T-helper 1 cell treated with Interleukin-12 subunit alpha and Interleukin-12 subunit beta and Interleukin-4 antibody, amounts not matched to agents 30 ng/mL and 1 ng/mL, for 36 hours (primary cell): ENCODE results near the gene NID2. TPM values are rescaled to one million over a fixed set of nuclear protein-coding genes. Genes with fewer than 3 reads are reported as not detected.

ENCODE experiments used
- intact Hi-C: fragments of 100-400 bp; cut with micrococcal nuclease; formaldehyde crosslinking; loops from one replicate; pipeline ENCODE4 v1.15.1; 2024
- total RNA-seq: library from RNA; stranded (reverse); gene quantifications from 2 replicates; pipeline ENCODE4 v1.2.3, GENCODE V29; 2022

Gene NID2
- total RNA-seq, 1 donor from 2014 or later: 1.4 TPM

DNA sequence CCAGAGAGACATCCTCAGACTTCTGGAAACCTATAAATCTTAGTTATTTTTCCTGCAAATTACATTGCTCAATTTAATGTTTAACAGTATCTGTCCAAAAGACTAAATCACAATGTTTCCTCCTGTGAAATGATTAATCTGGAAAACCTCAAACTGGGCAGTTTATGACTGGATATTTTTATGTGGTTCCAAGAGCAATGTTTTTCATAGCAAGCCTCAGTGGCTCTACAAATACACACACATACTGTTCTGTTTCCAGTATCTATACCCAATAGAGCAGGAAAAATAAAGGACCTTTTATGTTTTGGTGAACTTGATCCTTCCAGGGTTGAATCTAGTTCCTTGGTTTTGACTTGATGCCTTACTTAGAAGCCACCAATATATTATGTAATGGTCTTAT lies 9.2 kb downstream of the NID2 start:
- intact Hi-C loops: no loop called here

DNA sequence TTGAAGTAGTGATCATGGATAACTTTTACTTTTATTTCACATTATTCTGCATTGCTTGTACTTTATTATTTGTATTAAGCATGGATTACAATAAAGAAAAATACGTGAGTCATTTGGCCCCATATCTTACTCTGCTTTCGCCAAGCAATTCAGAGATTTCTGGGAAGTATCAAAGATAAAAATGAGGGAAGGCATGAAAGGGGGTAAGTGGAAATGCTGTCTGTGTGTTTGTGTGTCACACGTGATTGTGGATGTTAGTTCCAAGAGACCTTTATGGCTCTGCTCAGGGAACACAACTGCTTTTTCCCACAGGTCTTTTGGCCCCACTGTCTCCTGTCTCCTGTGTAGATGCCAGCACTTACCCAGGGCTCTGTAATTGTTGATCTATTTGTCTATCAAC lies 10.5 kb downstream of the NID2 start:
- intact Hi-C loops: no loop called here

DNA sequence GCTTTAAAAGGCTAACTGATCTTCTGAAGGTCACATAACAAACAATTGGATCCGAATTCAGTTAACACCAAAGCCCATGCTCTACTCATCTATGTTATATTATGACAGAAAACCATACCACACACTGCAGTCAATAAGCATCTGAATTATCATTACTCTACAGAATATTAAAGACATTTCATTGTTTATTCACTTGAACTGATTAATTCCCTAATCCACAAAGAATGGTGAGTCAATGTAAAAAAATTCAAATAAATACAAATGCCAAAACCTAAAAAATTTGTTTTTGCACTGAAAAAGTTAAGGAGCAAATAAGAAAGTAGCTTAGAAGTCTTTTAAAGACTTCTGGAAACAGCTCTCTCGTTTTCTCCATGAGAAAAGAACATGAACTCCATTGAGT lies 13.7 kb downstream of the NID2 start:
- intact Hi-C loops: no loop called here

GRCh38 chr14:52054678-52055077 lies 14.2 kb downstream of the NID2 start:
- intact Hi-C loops: no loop called here

DNA sequence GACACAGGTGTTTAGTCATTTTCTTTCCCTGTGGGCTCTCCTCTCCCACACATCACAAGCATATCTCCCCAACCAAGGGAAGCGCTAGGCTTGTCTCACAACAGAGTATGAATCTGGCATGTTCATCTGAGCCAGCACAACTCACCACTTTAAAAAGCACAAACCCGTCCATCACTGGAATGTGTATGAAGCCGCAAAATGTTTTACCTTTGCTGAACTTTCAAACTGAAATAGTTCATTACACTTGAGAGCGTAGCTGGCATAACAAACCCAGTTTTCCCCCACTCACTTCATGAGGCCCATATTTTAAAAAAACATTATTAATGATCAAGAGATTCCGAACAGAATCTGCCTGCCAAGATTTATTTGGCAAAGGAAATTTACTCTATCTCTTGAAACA lies 15.8 kb downstream of the NID2 start:
- intact Hi-C loops: no loop called here

DNA sequence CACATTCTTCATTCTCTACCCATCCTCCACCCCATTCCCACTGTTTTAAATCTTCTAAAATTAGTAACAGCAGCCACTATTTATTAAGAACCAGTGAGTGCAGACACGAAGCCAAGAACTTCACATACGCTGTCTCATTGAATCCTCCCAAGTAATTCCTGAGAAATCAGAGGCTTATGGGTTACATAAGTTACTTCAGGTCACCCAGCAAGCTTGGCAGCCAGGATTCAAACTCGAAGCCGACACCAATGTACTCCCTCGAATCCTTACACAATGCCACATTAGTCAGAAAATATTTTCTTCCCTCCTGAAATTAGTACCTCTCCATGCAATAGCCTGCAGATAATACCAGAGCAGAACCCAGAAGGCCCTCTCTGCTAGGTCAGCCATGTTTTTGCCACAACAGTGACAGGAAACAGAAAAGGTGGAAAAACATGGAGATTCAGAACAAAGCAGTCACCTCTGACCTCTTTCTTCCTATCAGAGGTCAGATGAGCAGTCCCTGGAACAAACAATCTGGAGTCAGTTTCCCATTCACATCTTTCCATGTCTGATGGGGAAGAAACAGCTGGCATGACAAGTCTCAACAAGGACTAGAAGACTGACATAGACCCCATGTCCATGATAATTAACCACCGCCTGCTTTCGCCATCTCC lies 16.4 kb downstream of the NID2 start:
- intact Hi-C loops: no loop called here

- intact Hi-C loops: no loop called here
These were observed 17.0 kb downstream of the NID2 start for GRCh38 chr14:52051871-52052270.

DNA sequence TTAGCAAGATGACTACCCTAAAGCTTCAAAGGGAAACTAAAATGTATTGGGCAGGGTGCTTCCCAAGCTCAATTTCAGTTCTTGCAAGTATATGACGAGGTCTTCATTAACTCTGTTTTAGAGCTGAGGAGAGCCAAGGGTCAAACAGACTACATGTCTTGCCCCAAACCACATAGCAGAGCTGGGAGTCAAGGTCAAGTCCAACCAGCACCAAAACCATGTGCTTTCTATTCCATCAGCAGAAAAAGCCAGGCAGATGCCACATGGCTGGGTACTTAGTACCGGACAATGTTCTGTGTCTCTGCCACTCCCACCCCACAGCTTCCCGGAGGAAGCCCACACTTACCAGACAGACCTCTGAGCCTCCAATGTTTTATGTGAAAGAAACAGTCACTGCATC lies 17.6 kb downstream of the NID2 start:
- intact Hi-C loops: no loop called here

GRCh38 chr14:52049721-52050588 lies 18.9 kb downstream of the NID2 start:
- intact Hi-C loops: no loop called here

DNA sequence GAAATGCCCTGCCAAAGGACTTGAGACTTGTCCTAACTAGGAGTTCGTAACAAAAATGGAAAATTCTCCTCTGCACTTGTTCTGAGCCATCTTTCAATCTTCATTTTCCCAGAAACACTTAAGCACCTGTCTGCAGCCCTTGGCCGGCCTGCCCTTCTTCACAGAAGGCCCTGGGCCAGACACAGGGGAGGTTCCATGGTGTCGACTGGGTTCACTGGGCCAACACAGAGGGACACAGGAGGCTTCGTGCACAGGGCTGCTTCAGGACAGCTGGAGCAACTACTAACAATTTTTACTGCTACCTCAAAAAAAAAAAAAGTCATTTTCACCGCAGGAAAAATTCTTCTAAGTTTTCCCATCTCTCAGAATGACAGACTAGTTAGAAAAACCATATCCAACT lies 19.6 kb downstream of the NID2 start:
- intact Hi-C loops: no loop called here

DNA sequence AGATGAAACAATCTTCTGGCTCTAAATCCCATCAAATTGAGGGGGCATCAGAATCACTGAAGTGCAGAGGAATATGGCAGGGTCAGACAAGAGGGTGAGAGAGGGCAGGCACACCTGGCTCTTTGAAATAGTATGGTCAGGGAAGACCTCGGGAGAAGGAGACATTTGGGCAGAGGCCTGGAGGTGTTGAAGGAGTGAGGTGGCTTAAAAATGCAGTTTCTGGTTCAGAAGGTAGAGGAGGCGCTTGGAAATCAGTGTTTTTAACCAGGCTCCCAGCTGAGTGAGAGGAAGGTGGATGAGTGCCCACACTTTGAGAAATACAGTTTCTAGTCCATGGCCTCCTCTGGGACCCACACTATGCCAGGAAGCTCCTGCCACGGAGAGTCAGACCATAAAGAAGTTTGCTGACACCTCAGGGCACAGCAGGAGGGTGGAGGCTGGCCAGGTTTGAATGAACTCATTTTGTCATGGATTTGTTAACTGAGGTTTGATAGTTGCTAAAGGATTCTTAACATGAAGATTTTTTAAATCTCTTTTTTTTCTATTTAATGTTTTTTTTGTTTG lies 20.1 kb downstream of the NID2 start:
- intact Hi-C loops: no loop called here

DNA sequence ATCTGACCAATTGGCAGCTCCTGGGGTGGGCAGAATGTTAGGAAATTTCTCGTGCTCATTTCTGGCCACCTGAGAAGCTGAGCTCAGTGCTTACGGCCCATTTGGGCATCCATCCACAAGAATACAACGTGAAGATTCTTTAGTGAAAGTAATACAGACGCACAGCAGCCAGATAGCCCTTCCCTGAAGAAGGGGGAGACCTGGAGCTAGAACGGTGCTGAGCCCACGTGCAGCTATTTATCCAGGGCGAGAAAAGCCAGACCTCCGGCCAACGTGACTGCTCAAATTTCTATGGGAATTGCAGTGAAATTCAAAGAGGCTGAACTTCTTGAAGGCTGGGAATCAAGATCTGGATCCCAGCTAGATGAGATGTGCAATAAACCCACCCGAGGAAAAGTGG lies 20.7 kb downstream of the NID2 start:
- intact Hi-C loops: no loop called here

DNA sequence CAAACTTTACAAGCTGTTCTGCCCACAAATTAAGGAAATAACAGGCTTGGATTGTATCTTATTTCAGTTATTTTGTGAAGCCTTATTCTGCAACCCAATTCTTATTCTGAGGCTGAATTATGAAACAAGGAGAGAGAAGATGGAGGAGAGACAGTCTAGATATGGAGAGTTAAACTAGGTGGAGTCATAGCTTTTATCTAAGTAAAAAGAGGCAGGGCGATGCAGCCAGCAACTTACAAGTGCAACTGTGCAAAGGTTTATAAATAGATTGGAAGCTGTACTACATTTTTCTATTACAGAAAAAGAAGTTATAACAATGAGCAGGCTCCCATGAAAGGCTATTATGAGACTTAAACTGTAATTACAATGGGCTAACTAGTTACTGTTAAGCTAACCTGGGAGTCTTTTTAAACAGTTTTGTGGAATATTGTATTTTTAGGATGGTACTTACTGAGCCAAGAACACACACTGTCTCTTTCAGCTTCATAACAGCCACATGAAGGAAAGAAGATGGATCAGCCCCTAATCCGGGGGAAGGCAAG lies 22.4 kb downstream of the NID2 start:
- intact Hi-C loops: no loop called here

DNA sequence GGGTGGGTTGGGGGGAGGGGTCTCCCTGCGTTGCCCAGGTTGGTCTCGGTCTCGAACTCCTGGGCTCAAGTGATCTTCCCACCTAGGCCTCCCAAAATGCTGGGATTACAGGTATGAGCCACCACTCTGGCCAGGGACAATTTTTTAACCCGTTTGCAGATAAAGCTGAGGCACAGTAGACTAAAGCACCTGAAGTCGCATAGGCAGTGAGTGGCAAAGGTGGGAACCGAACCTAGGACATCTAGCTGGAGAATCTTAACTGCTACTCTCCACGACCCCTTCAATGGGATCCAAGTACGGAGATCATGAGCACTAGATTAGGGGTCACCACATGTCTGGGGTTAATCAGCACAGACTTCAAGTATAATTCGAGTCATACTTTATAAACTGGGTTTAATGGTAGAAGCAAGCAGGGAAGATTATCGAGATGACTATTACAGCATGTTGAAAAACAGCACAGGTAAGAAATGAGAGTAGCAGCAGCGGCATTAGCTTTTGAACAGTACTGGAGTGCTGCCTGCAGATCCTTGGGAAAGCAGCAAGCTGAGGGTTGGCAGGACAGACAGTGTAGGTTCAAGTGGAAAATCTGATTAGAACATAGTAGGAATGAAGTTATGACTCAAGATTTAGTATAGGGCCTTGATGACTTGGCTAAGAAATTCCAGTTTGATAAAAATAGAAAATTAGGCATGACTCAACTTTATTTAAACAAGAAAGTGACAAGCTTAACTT lies 23.9 kb downstream of the NID2 start:
- intact Hi-C loops: no loop called here

DNA sequence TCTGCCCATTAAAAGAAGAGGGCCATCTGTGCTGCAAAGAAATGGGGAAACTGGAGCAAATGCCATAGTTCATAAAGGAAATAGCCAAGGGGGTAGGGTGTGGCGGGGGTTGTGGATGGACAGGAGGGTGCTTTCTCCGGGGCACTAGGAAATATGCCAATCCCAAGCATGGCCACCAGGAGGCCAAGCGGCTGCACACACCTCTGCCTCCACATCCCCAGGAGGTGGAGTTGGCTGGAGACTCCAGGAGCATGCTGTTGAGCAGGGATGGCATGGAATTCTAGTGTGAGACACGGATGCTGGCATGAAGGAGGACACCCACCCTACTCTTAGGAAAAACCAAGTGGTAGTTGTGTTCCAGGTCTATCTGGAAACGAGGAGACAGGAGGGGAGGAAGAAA lies 25.2 kb downstream of the NID2 start:
- intact Hi-C loops: loop anchor here (1.0 kb wide), 1 partner anchor 430 kb away; no protein-coding TSS in a partner anchor

DNA sequence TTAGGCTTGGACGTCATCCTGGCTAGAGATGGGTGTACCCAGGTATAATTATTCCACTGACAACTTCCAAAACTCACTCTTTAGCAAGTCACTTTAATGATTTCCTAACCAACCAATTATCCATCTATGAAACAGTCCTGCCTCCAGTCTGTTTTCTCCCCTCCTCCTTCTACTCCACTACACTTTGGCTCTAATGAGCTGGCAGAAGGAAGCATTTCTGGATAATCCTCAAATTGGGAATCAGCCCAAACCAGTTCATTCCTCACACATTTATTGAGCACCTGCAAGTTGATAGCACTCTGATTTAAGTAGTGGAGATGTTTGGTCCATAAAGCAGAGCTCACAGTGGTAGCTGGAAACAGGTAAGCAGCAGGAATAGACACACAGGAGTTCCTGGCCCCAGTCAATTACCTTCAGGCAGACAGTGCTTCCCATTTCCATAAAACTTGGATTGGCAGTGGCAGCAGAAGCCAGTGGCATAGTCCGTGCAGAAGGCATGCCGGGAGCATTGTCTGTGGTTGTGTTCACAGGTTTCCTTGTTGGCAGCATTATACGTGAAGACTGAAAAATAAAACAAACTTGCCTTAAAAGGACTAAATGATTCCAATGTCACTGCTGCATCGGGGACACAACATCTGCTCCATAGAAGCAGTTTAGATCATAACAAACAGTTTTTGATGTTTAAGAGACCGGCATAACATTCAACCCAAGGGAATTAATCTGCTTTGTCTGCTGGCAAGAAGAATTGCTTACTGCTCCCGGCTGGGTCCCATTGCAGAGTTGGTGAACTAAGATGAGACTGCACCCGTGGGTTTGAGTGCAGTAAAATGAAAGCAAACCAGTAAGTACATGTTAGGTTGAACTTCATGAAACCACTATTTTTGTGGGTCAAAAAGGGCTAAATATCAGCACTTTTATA lies 26.2 kb downstream of the NID2 start:
- intact Hi-C loops: loop anchor here (1.0 kb wide), 1 partner anchor 431 kb away; no protein-coding TSS in a partner anchor

DNA sequence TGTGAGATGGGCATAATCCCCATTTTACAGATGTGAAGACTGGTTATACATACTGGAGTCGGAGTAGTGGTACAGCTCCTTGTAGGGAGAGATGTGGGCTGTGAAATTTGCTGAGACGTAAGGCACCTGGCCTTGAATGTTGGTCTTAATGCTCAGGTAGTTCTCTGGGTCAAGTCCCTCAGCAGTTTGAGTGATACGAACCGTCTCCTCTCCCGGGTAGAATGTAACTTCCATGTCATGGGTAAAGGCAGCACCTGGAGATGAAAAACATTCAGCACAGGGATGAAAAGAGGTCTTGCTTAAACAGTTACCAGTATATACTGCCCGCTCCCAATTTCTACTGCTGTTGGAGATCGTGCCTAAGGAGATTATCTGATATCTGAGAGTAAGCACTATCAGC lies 28.3 kb downstream of the NID2 start:
- intact Hi-C loops: no loop called here

DNA sequence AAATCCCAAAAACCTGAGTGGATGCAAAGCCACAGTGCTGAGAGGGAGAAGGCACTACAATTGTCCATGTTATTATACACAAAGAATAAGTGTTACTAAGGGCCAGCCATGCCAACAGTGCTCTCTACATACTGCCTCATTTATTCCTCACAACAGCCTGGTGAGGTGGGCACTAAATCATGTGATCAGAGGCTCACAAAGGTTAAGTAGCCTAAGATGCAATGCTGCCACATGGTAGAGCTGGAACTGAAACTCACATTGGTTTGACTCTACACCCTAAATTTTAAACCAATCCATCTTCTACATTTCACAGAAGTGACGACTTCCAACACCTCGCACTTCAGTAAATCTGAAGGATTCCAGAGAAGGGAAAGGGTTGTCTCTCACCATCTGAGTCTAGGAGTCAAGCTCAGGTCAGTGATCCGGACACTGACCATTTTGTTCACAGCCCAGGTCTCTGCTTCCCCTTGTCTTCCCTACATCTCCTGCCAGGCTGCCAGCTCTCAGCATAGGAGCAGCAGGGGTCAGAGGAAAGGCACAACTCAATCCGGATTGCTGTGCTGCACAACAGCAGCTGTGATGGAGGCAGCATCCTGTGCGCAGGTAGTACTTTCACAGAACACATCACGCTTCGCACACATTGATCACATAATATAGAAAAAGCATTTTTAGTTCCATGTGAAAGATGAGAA lies 29.6 kb downstream of the NID2 start:
- intact Hi-C loops: no loop called here

DNA sequence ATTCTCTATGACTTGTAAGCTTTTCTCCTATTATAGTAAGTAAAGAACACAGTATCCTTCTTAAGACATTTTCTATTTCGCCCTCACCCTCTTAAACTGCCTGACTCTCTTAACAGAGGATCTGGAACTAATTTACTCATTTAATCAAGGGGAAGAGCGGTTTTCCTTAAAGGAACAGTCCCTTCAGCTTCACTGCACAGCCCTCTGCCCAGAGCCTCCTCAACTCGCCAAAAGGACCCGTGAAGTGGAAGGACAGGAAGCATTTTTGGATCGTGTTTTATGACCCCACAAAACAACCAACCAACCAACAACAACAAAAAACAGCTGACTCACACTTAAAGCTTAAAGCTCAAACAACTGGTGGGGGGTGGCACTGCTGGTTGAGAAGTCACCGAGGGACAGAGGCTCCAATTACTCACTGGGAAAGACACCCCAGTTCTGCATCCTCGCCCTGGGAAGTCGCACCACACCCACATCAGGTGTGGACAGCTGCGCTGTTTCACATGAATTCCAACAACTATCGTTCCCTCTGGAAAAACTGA lies 35.7 kb downstream of the NID2 start:
- intact Hi-C loops: no loop called here
